Measurements from ENCODE around the gene PTPN22.

Gene PTPN22

DNA sequence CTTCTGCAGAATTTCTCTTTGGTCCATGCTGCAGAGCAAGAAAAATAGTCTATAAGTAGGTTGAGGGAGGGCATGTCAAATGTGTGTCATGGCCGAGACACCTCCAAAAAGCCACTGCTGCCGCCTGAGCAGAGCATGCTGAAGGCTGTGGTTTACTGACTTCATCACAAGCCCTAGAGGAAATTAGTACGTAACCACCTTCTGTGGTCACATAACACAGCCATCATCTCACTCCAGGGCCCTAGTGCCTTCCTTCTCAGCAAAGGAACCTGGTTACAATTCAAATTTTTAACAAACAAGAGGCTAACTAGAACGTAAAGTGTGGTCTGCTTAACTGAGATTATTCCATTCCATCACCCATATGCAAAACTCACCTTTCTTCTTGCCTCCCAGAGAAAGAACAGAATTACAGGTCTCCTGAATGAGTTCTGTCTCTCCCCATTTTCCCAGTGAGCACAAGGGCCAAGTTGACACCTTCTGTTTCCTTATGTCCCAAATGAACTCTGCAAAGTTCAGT is at the start of gene PTPN22:
Gene PTPN22 (minus strand): TSS at position 116 of the 517 bp plus-strand sequence.
- peak; percentile 87 to 88 for DNase-seq

- DNase-seq = no peak
Observed at GRCh38 chr1:113918243-113918642, 46.7 kb upstream of the PTPN22 start.

GRCh38 chr1:113917400-113918082 is 46.0 kb upstream of the PTPN22 start:
- DNase-seq = no peak

DNA sequence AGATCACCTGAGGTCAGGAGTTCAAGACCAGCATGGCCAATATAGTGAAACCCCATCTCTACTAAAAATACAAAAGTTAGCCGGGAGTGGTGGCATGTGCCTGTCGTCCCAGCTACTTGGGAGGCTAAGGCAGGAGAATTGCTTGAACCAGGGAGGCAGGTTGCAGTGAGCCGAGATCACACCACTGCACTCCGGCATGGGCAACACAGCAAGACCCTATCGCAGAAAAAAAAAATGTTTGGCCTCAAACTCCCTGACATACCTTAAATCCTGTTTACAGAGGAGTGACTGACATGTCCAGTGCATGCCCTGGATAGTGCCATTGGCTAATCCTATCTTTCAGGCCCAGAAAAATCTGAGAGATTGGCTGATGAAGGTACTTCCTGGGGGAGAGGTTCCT is 45.5 kb upstream of the PTPN22 start:
- no peak for DNase-seq

- no peak for DNase-seq
Observed at GRCh38 chr1:113913887-113914664, 42.6 kb upstream of the PTPN22 start.

DNA sequence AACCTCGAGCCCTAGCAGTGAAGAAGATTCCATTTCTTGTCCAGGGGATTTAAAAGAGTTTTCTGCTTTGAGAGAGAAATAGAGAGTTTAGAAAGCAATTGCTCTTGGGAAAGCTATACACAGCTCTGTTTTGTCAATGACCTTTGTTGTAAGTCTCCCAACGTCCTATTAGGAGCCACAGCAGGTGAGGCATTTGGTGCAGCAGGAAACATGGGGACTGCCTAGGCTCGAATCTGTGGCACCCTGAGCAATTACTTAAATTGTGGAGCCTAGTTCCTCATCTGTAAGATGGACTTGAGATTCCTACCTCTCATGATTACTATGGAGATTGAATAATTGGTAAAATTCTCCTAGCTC is 41.8 kb upstream of the PTPN22 start:
- no peak for DNase-seq

DNA sequence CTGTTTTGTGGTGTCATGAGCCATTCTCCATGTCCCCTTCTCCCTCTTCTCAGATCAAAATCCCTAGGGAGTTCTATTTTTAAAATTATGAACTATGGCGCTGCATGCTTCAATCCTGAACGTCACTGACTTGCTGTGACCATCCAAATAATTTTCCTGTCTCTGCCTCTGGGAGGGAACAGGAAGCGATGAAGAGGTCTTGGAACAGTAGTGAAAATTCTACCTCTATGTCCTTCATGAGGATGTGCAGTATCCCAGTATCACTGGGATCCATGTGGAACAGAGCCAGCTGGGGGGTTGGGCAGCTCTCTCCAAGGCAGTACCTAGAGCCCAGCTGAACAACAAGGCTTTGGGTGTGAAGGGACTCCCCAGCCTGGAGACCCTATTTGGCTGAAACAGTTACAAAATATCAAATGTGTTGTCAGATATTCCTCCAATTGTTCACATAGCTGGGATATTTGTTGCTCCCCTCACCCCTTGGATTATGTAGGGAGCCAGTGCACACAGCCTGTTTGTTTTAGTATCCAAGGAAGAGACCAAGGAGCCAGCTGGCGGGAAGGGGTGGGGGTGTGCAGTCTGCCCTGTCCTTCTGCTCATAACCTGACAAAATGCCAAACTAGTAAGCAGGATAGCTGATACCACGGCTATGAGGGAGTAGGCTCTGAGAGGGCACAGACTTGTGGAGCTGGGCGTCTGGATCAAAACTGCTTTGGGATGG is 41.2 kb upstream of the PTPN22 start:
- DNase-seq = no peak

DNA sequence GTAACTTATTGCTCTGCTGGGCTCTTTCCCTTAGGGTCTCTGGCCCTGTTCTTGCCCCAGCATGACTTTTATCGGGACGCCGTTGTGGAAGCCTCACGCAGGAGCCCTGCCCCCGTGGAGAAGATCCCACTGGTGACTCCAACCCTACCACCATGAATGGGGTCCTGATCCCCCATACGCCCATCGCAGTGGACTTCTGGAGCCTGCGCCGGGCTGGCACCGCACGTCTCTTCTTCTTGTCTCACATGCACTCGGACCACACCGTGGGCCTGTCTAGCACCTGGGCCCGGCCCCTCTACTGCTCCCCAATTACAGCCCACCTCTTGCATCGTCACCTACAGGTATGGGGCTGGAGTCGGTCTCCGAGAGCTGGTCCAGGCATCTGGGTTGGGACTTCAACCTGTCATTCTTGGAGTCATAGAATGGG is 33.9 kb upstream of the PTPN22 start:
- no peak for DNase-seq

DNA sequence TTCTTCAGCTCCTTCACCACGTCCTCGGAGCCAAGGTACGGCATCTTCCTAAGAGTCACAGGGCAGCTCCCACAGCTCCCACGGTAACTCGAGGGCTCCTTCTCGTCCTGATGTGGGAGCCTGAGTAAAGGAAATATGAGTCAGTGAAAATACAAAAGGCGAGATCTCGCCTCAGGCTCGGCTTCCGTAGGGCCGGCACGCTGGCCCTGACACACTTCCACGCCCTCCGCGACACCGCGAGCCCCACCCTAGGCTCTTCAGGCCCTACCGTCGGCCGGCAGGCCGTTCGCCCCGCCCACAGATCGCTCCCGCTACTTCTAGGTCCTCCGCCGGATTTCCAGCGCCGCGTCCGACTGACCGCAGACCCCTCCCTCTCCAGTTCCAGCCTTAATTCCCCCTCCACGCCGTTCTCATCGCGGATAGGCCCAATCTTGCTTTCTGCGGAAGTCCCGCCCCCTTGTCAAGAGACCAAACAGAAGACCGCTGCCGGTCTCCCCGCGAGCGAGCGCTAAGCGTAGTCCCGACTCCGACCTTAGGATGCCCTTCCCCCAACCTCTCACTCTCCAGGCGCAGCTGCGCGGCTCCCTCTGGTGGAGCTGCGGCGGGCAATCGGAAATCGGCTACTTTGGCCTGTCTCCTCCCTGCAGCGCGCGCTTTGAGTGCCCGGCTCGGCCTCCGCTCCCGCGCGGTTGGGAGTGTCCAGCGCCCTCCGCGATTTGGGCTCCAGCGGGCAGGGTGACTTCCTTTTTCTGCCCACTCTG is 33.3 kb upstream of the PTPN22 start, which contains the start of the genes AP4B1 and DCLRE1B:
Gene AP4B1 (minus strand): TSS at position 126 of the 761 bp plus-strand sequence. CDS start 82 bp downstream, at position 44.
Gene DCLRE1B (plus strand): TSS at position 653 of the 761 bp plus-strand sequence. CDS start 261 bp downstream, outside the sequence.
- DNase-seq = peak; percentile 99

DNA sequence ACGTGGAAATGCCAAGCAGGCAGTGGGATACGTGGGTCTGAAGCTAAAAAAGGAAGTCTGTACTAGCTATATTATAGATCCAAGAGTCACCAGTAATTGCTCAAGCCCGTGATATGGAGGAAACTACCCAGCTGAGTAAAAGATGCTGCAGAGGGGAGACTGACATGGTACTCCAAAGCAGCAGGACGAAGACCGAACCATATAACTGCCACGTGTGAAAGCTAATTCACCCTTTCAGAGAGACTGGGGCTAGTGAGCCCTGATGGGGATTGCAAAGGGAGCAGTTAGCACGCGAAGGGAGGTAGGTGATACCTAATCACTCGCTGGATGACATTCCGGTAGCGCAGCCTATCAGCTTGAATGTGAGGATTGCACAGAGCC is 32.8 kb upstream of the PTPN22 start:
- DNase-seq = no peak

GRCh38 chr1:113903501-113904292 is 32.2 kb upstream of the PTPN22 start:
- DNase-seq = peak in 1 of 2 donors; percentile 23

GRCh38 chr1:113901191-113901590 is 29.7 kb upstream of the PTPN22 start:
- no peak for DNase-seq

DNA sequence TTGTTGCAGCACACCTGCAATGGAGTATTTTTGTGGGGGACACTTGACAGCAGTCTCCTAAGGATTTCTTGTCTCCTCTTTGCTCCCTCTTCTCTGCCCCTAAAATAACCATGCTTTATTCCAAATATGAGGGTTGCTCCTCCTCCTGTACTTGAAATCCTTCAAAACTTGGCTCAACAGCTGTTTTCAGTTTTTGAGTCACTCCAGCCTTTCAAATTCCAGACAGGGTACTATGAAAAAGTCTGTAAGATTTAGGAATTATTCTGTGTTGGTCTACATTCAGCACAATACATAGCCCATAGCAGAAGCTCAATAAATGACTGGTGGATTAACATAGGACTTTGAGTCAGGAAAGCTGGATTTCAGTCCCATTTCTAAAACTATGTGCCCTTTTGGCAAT is 27.6 kb upstream of the PTPN22 start:
- DNase-seq = no peak

DNA sequence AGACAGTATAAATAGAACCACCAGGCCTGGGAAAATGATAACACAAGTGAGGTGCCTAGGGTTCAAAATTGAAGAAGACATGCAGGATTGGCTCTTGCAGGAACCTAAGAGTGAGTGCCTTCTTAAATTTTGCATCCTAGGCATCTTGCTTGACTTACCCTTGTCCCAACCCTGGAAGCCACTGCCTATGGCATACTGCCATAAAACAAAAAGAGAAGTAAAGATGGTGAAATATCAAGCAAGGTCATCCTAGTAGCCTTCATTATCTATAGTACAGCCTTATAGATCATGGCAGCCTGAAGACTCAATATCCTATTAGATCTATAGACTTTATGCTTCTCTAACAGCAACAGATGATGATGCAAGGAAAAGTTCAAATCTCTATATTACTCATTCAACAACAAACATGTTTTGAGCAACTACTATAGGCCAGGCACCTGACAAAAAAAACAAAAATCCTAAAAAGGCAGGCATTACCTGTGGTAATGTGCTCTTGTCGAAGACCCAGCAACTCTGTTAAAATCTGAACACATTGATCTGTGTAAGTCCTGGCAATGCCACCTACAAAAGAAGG is 26.8 kb upstream of the PTPN22 start:
- no peak for DNase-seq

GRCh38 chr1:113895961-113896360 is 24.4 kb upstream of the PTPN22 start:
- no peak for DNase-seq

GRCh38 chr1:113895098-113895497 is 23.6 kb upstream of the PTPN22 start:
- no peak for DNase-seq

DNA sequence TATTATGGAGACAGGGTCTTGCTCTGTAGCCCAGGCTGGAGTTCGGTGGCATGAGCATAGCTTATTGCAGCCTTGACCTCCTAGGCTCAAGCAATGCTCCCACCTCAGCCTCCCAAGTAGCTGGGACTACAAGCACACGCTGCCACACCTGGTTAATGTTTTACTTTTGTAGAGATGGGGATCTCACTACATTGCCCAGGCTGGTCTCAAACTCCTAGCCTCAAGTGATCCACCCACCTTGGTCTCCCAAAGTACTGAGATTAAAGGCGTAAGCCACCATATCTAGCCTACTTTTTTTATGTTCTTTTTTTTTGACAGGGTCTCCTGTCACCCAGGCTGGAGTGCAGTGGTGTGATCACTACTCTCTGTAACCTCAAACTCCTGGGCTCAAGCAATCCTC is 21.8 kb upstream of the PTPN22 start:
- no peak for DNase-seq

DNA sequence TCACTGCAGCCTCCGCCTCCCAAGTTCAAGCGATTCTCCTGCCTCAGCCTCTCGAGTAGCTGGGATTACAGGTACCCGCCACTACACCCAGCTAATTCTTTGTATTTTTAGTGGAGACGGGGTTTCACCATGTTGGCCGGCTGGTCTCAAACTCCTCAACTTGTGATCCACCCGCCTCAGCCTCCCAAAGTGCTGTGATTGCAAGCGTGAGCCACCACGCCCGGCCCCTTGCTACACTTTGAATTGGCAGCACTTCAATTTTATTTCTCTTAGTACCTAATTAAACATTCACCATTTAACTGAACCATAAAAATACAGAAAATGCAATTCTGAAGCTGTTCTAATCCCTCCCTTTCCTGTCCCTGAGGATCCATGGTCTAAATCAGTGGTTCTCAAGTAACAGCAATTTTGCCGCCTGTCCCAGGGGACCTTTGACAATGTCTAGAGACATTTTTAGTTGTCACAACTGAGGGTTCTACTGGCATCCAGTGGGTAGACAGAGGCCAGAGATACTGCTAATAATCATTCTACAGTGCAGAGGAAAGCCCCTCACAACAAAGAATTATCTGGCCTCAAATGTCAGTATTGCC is 20.2 kb upstream of the PTPN22 start:
- DNase-seq = no peak

GRCh38 chr1:113890816-113891215 is 19.3 kb upstream of the PTPN22 start:
- no peak for DNase-seq

- DNase-seq = no peak
Observed at GRCh38 chr1:113887402-113888175, 16.1 kb upstream of the PTPN22 start, which contains the start of gene BCL2L15. Gene BCL2L15 (minus strand): TSS chr1:113887581. CDS start chr1:113887375, 206 bp downstream.
